H9 (cell line): ENCODE results near the gene VWF. TPM values are rescaled to one million over a fixed set of nuclear protein-coding genes. Genes with fewer than 3 reads are reported as not detected.

ENCODE experiments used
- DNase-seq: peaks from one replicate; pipeline ENCODE4 v3.0.0-alpha.2; 2017
- H2AFZ ChIP-seq: one replicate; pipeline ENCODE4 v1.6.1; 2013; ENCODE audit warnings: mild to moderate bottlenecking, low read length, control low read depth, moderate library complexity
- H2AK5ac ChIP-seq: 2 replicates; pipeline ENCODE4 v1.6.1; 2013; ENCODE audit warnings: low read length, control low read depth, mixed read lengths; ENCODE audit not compliant: insufficient read length
- H2BK120ac ChIP-seq: one replicate; pipeline ENCODE4 v1.6.1; 2013; ENCODE audit warnings: low read depth, mild to moderate bottlenecking, low read length, control low read depth, inconsistent platforms; ENCODE audit not compliant: poor library complexity, severe bottlenecking
- H2BK12ac ChIP-seq: 2 replicates; pipeline ENCODE4 v1.6.1; 2013; ENCODE audit warnings: low read length, control low read depth, mixed read lengths, low read depth; ENCODE audit not compliant: insufficient read length
- H2BK15ac ChIP-seq: 2 replicates; pipeline ENCODE4 v1.6.1; 2013; ENCODE audit warnings: low read depth, low read length, control low read depth
- H2BK20ac ChIP-seq: one replicate; pipeline ENCODE4 v1.6.1; 2013; ENCODE audit warnings: low read depth, mild to moderate bottlenecking, low read length, control low read depth, inconsistent platforms; ENCODE audit not compliant: poor library complexity, severe bottlenecking
- H2BK5ac ChIP-seq: 2 replicates; pipeline ENCODE4 v1.6.1; 2013; ENCODE audit warnings: low read length, control low read depth, mixed read lengths; ENCODE audit not compliant: insufficient read length
- H3K14ac ChIP-seq: 2 replicates; pipeline ENCODE4 v1.6.1; 2013; ENCODE audit warnings: low read length, control low read depth; ENCODE audit not compliant: insufficient read depth
- H3K18ac ChIP-seq: 2 replicates; pipeline ENCODE4 v1.6.1; 2013; ENCODE audit warnings: low read depth, mild to moderate bottlenecking, mixed read lengths, low read length, control low read depth; ENCODE audit not compliant: insufficient read length
- H3K23ac ChIP-seq: 2 replicates; pipeline ENCODE4 v1.6.1; 2013; ENCODE audit warnings: low read length, control low read depth, mixed read lengths, low read depth; ENCODE audit not compliant: insufficient read length
- H3K23me2 ChIP-seq: 2 replicates; pipeline ENCODE4 v1.6.1; 2013; ENCODE audit warnings: low read depth, mild to moderate bottlenecking, mixed read lengths, low read length, control low read depth; ENCODE audit not compliant: insufficient read length, poor library complexity, severe bottlenecking
- H3K27ac ChIP-seq: 2 replicates; pipeline ENCODE4 v1.5.1; 2013; ENCODE audit warnings: low read length, control low read depth, mixed read lengths, low read depth; ENCODE audit not compliant: insufficient read length
- H3K27me3 ChIP-seq: 2 replicates; pipeline ENCODE4 v1.6.1; 2013; ENCODE audit warnings: low read length, control low read depth, inconsistent platforms; ENCODE audit not compliant: insufficient read depth
- H3K4ac ChIP-seq: 2 replicates; pipeline ENCODE4 v1.6.1; 2013; ENCODE audit warnings: low read depth, mild to moderate bottlenecking, control low read depth, inconsistent platforms, low read length, moderate library complexity
- H3K4me1 ChIP-seq: 2 replicates; pipeline ENCODE4 v1.6.1; 2013; ENCODE audit warnings: low read length, control low read depth, inconsistent platforms; ENCODE audit not compliant: insufficient read depth
- H3K4me2 ChIP-seq: 2 replicates; pipeline ENCODE4 v1.6.1; 2013; ENCODE audit warnings: low read length, control low read depth, mixed read lengths; ENCODE audit not compliant: insufficient read length, insufficient read depth
- H3K56ac ChIP-seq: 2 replicates; pipeline ENCODE4 v1.6.1; 2013; ENCODE audit warnings: low read depth, mild to moderate bottlenecking, mixed read lengths, low read length, control low read depth; ENCODE audit not compliant: insufficient read length
- H3K79me1 ChIP-seq: 2 replicates; pipeline ENCODE4 v1.6.1; 2013; ENCODE audit warnings: low read depth, mild to moderate bottlenecking, moderate library complexity, low read length, control low read depth, inconsistent platforms; ENCODE audit not compliant: insufficient read depth, poor library complexity, severe bottlenecking
- H3K79me2 ChIP-seq: 2 replicates; pipeline ENCODE4 v1.6.1; 2013; ENCODE audit warnings: low read length, control low read depth, inconsistent platforms; ENCODE audit not compliant: insufficient read depth
- H3K9ac ChIP-seq: 2 replicates; pipeline ENCODE4 v1.6.1; 2013; ENCODE audit warnings: low read length, control low read depth, mixed read lengths; ENCODE audit not compliant: insufficient read length; ENCODE audit errors: extremely low read depth
- H3K9me3 ChIP-seq: one replicate; pipeline ENCODE4 v1.6.1; 2013; ENCODE audit warnings: low read depth, low read length, inconsistent platforms; ENCODE audit not compliant: control insufficient read depth
- H3T11ph ChIP-seq: one replicate; pipeline ENCODE4 v1.6.1; 2013; ENCODE audit warnings: mild to moderate bottlenecking, low read length, control low read depth, inconsistent platforms
- H4K20me1 ChIP-seq: one replicate; pipeline ENCODE4 v1.6.1; 2013; ENCODE audit not compliant: control insufficient read depth, insufficient read length, insufficient read depth
- H4K5ac ChIP-seq: 2 replicates; pipeline ENCODE4 v1.6.1; 2013; ENCODE audit warnings: low read depth, mild to moderate bottlenecking, mixed read lengths, low read length, control low read depth; ENCODE audit not compliant: insufficient read length
- H4K8ac ChIP-seq: replicated peaks from 2 replicates; pipeline ENCODE4 v1.6.1; 2013; ENCODE audit warnings: low read length, control low read depth, mixed read lengths, low read depth; ENCODE audit not compliant: insufficient read length
- H4K91ac ChIP-seq: 2 replicates; pipeline ENCODE4 v1.6.1; 2013; ENCODE audit warnings: low read depth, mild to moderate bottlenecking, moderate library complexity, mixed read lengths, low read length, control low read depth; ENCODE audit not compliant: insufficient read length
- H3K27ac Mint-ChIP-seq, 3 experiments: 2 replicates in 2 of 3; 3 replicates in 1 of 3; pipeline ENCODE4 v1.8.0; 2020 to 2021; ENCODE audit warnings: mixed read lengths in 3 of 3, mild to moderate bottlenecking in 1 of 3, moderate library complexity in 1 of 3
- H3K27me3 Mint-ChIP-seq: 2 replicates; pipeline ENCODE4 v1.8.0; 2021; ENCODE audit warnings: low read depth, mild to moderate bottlenecking, moderate library complexity, mixed read lengths
- H3K36me3 Mint-ChIP-seq, 3 experiments: 2 replicates in 2 of 3; 3 replicates in 1 of 3; pipeline ENCODE4 v1.8.0; 2020 to 2021; ENCODE audit warnings: low read depth in 3 of 3, mixed read lengths in 3 of 3; ENCODE audit not compliant: insufficient read depth in 1 of 3
- H3K4me1 Mint-ChIP-seq, 2 experiments: 2 replicates each; pipeline ENCODE4 v1.8.0; 2020; ENCODE audit warnings: mixed read lengths in 2 of 2
- H3K4me3 Mint-ChIP-seq, 2 experiments: 2 replicates in 1 of 2; 3 replicates in 1 of 2; pipeline ENCODE4 v1.8.0; 2020 to 2021; ENCODE audit warnings: mild to moderate bottlenecking in 2 of 2, mixed read lengths in 2 of 2, moderate library complexity in 1 of 2
- H3K9me3 Mint-ChIP-seq, 2 experiments: 2 replicates in 1 of 2; 3 replicates in 1 of 2; pipeline ENCODE4 v1.8.0; 2020; ENCODE audit warnings: mild to moderate bottlenecking in 2 of 2, mixed read lengths in 2 of 2, moderate library complexity in 1 of 2
- CTCF ChIP-seq: fragments of 200-600 bp; sonication (generic); conservative IDR thresholded peaks from 3 replicates; pipeline ENCODE4 v1.8.0; 2021; ENCODE audit warnings: antibody characterized with exemption, mild to moderate bottlenecking
- WGBS: extraction: QIAGEN DNeasy Blood & Tissue Kit; methylation state at CpG from one replicate; pipeline ENCODE4 v1.1.7; 2013; ENCODE audit warnings: missing lambda C conversion rate, low lambda C conversion rate, mixed read lengths; ENCODE audit not compliant: insufficient read length; ENCODE audit errors: extremely low coverage; 5-methylcytosine and 5-hydroxymethylcytosine counted together
- total RNA-seq: library from RNA; stranded (reverse); gene quantifications from 2 replicates; pipeline ENCODE4 v1.2.1, GENCODE V29; 2021

VWF gene
- total RNA-seq, 1 experiment from 2014 or later = 0.17 TPM

GRCh38 chr12:6059860-6060565 lies 64.5 kb downstream of the VWF start:
- H3K27ac Mint-ChIP-seq = no peak overlapping the region

More at GRCh38 chr12:6059860-6060565, 64.5 kb downstream of the VWF start:
- Histone ChIP-seq H4K8ac (no peak overlapping the region), H4K91ac (no peak overlapping the region), H3K9me3 (no peaks in the 10 kb centered on the region), H3K9ac (no peak overlapping the region), H3K23me2 (peaks cover 6% of the 10 kb centered on the region), H2BK120ac (no peak overlapping the region), H2BK20ac (no peak overlapping the region), H3K79me1 (no peaks in the 10 kb centered on the region), H4K5ac (no peak overlapping the region), H2BK15ac (no peak overlapping the region), H3K27ac (no peak overlapping the region), H3K23ac (no peak overlapping the region), H4K20me1 (no peaks in the 10 kb centered on the region), H3K56ac (no peak overlapping the region), H3K27me3 (no peaks in the 10 kb centered on the region), H3K79me2 (no peaks in the 10 kb centered on the region), H2AFZ (no peak overlapping the region), H3K18ac (no peak overlapping the region), H3T11ph (no peak overlapping the region), H3K4me2 (no peak overlapping the region), H2BK5ac (no peak overlapping the region), H2AK5ac (no peak overlapping the region), H3K14ac (no peak overlapping the region), H2BK12ac (no peak overlapping the region), H3K4me1 (no peaks in the 10 kb centered on the region), H3K4ac (no peak overlapping the region)
- Mint-ChIP-seq H3K4me1 (peaks cover 24 to 31% of the 10 kb centered on the region in 2 experiments), H3K9me3 (no peaks in the 10 kb centered on the region), H3K27me3 (peaks cover 20% of the 10 kb centered on the region), H3K4me3 (no peak overlapping the region), H3K36me3 (no peaks in the 10 kb centered on the region; a peak in 1 of 7 replicates)
- DNase-seq = no peak
- WGBS = no CpG with 5 or more reads among the region's 14 CpGs
- no peak for TF ChIP-seq CTCF
